ENCODE results near the gene TUBA4B.

TUBA4B gene

DNA sequence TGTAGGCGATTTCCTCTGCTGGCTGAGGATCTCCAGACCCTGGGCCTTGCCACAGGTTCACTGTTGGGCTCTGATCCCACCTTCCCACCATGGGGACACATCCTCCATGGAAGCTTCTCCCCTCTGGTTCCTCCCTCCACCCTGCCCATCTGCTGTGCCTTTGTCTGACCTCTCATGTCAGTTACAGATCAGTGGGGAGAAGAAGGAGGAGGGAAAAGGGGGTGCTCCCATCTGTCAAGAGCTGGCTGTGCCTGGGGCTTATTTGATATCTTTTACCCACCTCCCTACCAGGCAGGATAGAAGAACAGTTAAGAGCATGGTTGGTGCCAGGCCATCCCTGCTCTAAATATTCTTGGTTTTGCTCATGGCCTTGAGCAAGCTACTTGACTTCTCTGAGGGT lies 13.8 kb downstream of the TUBA4B start:
- in situ Hi-C loops (cut with MboI; ENCODE audit: low sequenced_read_pairs, unreplicated experiment) = no loop called here
- TF ChIP-seq, protein P1, sequence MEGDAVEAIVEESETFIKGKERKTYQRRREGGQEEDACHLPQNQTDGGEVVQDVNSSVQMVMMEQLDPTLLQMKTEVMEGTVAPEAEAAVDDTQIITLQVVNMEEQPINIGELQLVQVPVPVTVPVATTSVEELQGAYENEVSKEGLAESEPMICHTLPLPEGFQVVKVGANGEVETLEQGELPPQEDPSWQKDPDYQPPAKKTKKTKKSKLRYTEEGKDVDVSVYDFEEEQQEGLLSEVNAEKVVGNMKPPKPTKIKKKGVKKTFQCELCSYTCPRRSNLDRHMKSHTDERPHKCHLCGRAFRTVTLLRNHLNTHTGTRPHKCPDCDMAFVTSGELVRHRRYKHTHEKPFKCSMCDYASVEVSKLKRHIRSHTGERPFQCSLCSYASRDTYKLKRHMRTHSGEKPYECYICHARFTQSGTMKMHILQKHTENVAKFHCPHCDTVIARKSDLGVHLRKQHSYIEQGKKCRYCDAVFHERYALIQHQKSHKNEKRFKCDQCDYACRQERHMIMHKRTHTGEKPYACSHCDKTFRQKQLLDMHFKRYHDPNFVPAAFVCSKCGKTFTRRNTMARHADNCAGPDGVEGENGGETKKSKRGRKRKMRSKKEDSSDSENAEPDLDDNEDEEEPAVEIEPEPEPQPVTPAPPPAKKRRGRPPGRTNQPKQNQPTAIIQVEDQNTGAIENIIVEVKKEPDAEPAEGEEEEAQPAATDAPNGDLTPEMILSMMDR (IDR thresholded peaks at IDR 0.05; ENCODE audit: borderline replicate concordance, control extremely low read depth, extremely low read depth, insufficient read depth, missing control alignments) = no peak

DNA sequence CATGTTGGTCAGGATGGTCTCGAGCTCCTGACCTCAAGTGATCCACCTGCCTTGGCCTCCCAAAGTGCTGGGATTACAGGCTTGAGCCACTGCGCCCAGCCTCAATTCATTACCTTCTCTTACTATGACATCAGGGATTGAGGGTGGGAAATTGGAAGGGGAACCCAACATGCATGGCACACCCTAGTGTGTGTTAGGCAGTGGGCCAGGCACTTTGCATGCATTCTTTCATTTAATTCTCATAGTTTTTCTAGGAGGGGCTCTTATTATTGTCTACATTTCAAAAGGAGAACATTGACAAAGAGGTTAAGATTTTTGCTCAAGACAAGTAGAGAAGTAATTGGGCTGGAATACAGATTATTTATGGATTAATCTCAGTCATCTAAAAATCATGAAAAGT lies 15.3 kb downstream of the TUBA4B start:
- in situ Hi-C loops (cut with MboI; ENCODE audit: low sequenced_read_pairs, unreplicated experiment) = no loop called here
- TF ChIP-seq, protein P1 (IDR thresholded peaks at IDR 0.05; ENCODE audit: borderline replicate concordance, control extremely low read depth, extremely low read depth, insufficient read depth, missing control alignments) = no peak
- no peak for DNase-seq (ENCODE audit: low spot score)

More for the DNA sequence above, 13.8 kb downstream of the TUBA4B start:
- DNase-seq (ENCODE audit: low spot score) = no peak

DNA sequence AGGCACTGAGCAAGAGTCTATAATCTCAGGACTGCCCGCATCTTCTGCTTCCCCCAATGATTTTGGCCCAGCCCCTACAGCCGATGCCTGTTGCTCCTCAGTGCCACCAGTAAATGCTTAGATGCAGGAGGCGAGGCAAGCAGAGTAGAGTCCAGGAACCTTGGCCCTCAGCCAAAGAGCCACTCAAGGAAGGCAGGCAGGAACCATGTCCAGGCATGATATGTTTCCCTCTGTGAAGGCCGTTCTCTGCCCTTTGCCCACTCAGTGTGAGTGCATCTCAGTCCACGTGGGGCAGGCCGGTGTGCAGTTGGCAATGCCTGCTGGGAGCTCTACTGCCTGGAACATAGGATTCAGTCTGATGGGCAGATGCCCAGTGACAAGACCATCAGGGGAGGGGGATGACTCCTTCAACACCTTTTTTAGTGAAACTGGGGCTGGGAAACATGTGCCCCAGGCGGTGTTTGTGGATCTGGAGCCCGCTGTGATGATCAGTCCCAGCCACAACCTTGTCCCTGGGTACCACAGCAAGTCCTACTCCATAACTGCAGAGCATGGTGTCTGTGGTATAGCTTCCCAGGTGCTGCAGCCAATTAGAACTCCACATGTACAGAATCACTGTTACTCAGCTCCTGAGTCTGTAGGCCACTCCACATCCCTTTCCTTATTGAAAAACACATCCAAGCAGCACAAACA lies 16.5 kb downstream of the TUBA4B start:
- in situ Hi-C loops (cut with MboI; ENCODE audit: low sequenced_read_pairs, unreplicated experiment) = no loop called here
- no peak for DNase-seq (ENCODE audit: low spot score)
- TF ChIP-seq, protein P1 (IDR thresholded peaks at IDR 0.05; ENCODE audit: borderline replicate concordance, control extremely low read depth, extremely low read depth, insufficient read depth, missing control alignments) = no peak

DNA sequence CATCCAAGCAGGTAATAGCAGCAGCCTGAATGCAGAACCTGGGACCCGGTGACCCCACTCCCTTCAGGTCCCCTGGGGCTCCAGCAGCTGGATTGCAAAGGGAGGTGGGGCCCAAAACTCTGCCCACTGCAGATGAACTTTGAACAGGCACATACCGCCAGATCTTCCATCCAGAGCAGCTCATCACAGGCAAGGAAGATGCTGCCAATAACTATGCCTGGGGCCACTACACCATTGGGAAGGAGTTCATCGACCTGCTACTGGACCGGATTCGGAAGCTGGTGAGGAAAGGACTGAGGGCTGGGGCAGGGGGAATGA lies 17.0 kb downstream of the TUBA4B start:
- TF ChIP-seq, protein P1 (IDR thresholded peaks at IDR 0.05; ENCODE audit: borderline replicate concordance, control extremely low read depth, extremely low read depth, insufficient read depth, missing control alignments) = no peak
- DNase-seq (ENCODE audit: low spot score) = no peak
- in situ Hi-C loops (cut with MboI; ENCODE audit: low sequenced_read_pairs, unreplicated experiment) = no loop called here

DNA sequence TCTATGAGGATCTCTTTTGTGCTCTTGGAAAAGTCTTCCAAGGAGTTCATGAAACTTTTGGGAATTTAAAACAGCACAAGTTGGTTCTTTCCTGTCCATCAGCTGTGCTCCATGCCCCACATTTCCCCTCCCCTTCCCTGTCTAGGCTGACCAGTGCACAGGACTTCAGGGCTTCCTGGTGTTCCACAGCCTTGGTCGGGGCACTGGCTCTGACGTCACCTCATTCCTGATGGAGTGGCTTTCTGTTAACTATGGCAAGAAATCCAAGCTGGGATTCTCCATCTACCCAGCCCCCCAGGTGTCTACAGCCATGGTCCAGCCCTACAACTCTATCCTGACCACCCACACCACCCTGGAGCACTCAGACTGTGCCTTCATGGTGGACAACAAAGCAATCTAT lies 18.0 kb downstream of the TUBA4B start:
- TF ChIP-seq, protein P1 (IDR thresholded peaks at IDR 0.05; ENCODE audit: borderline replicate concordance, control extremely low read depth, extremely low read depth, insufficient read depth, missing control alignments) = no peak
- DNase-seq (ENCODE audit: low spot score) = no peak
- in situ Hi-C loops (cut with MboI; ENCODE audit: low sequenced_read_pairs, unreplicated experiment) = no loop called here

DNA sequence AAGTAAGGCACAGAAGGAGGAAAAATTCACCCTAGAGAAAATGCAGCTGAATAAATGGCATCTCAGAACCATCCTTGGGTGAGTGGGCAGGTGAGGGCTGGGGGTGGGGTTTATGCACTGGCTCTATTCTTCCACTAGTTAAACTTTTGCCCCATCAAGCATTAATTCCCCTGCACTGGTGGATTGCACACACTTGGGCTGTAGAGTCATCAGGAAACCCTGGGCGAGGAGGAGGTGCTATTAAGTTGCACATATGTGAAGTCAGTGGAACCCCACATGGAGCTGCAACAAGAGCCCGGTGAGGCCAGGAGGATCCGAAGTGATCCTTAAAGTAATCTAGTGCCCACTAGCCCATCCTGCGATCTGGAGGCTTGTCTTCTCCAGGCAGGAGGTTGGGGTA lies 19.3 kb downstream of the TUBA4B start:
- DNase-seq (ENCODE audit: low spot score) = no peak
- in situ Hi-C loops (cut with MboI; ENCODE audit: low sequenced_read_pairs, unreplicated experiment) = no loop called here
- TF ChIP-seq, protein P1 (IDR thresholded peaks at IDR 0.05; ENCODE audit: borderline replicate concordance, control extremely low read depth, extremely low read depth, insufficient read depth, missing control alignments) = no peak
